Prostate gland (tissue), 2 donors: ENCODE measurements around the gene DVL1.

Experiments used
- CTCF ChIP-seq, 4 experiments: fragments of 200-600 bp in 2 of 4; fragments of 450-650 bp in 2 of 4; sonication (generic) in 2 of 4; IDR thresholded peaks; 1 replicate in 3 of 4; 2 replicates in 1 of 4; pipeline ENCODE4 v1.5.1; 2016 to 2019; ENCODE audit warnings: antibody characterized with exemption in 4 of 4, mild to moderate bottlenecking in 2 of 4, moderate library complexity in 2 of 4
- POLR2A ChIP-seq: fragments of 450-650 bp; IDR thresholded peaks from one replicate; pipeline ENCODE4 v1.6.1; 2016; ENCODE audit warnings: antibody characterized with exemption, mild to moderate bottlenecking
- POLR2AphosphoS5 ChIP-seq: sonication (generic); formaldehyde crosslinking; IDR thresholded peaks from one replicate; pipeline ENCODE4 v1.6.1; 2017; ENCODE audit warnings: antibody characterized with exemption

- TF ChIP-seq CTCF (IDR thresholded peaks at IDR 0.05) = no peak
- no peak for TF ChIP-seq POLR2A
- TF ChIP-seq POLR2AphosphoS5 = no peak
These were observed 42.0 kb upstream of the DVL1 start for GRCh38 chr1:1391225-1391624.
